ENCODE results near the gene NFRKB.

DNA sequence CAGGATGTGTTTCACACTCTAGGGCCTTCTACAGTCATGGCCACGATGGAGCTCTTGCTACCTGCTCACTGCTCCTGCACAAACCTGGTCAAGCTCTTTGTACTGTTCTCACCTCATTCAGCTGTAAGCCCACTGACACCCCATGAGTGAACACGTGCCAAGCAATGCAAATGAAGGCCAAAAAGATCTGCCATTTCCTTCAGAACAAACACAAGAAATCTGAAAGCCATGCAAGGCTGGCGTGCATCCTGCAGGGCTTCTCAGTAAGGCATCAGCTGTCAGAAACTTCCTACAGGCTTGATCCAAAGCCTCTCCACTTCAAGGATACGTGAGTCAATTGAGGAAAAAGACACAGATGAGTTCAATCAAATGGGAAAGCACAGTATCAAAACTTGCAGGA lies 44.1 kb upstream of the NFRKB start:
- TF ChIP-seq, protein P1, sequence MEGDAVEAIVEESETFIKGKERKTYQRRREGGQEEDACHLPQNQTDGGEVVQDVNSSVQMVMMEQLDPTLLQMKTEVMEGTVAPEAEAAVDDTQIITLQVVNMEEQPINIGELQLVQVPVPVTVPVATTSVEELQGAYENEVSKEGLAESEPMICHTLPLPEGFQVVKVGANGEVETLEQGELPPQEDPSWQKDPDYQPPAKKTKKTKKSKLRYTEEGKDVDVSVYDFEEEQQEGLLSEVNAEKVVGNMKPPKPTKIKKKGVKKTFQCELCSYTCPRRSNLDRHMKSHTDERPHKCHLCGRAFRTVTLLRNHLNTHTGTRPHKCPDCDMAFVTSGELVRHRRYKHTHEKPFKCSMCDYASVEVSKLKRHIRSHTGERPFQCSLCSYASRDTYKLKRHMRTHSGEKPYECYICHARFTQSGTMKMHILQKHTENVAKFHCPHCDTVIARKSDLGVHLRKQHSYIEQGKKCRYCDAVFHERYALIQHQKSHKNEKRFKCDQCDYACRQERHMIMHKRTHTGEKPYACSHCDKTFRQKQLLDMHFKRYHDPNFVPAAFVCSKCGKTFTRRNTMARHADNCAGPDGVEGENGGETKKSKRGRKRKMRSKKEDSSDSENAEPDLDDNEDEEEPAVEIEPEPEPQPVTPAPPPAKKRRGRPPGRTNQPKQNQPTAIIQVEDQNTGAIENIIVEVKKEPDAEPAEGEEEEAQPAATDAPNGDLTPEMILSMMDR (IDR thresholded peaks at IDR 0.05; ENCODE audit: borderline replicate concordance, extremely low read depth, low read length, poor library complexity, severe bottlenecking): no peak
- no peak for TF ChIP-seq EZH2 (IDR thresholded peaks at IDR 0.05; ENCODE audit: borderline replicate concordance, low read depth, low read length, severe bottlenecking)

Measured in DND-41 (cell line).